ENCODE measurements around the gene ADAMTSL2. TPM values are rescaled to one million over a fixed set of nuclear protein-coding genes. Genes with fewer than 3 reads are reported as not detected.

Gene ADAMTSL2
- total and polyA plus RNA-seq, 10 donors, result 1.6 to 11.7 (median 4.3) TPM

- H3K4me1 ChIP-seq, result peaks cover 0 to 34% (median 13%) of the 10 kb centered on the region in 6 donors
- intact Hi-C loops (cut with DNase I; ENCODE audit: low total_unique reads), result no loop called here
- TF ChIP-seq POLR2AphosphoS5 (IDR thresholded peaks at IDR 0.05) (peak in 2 of 3 donors; percentile 58), CTCF (IDR thresholded peaks at IDR 0.05 in 8 of 11, conservative IDR thresholded peaks at IDR 0.05 in 3 of 11) (no peak)
- peaks cover 0 to 65% (median 7%) of the 10 kb centered on the region in 7 donors for H3K27me3 ChIP-seq (replicated peaks in 1 of 7)
- H3K4me3 ChIP-seq, result no peak overlapping the region
- H3K27ac ChIP-seq, result peak overlapping the region in 4 of 8 donors; percentile 45 to 67 (median 50)
- no peaks in the 10 kb centered on the region for H3K9me3 ChIP-seq
- no peak for DNase-seq
- no peaks in the 10 kb centered on the region for H3K36me3 ChIP-seq
- WGBS, 5 donors, result 74 to 84% (median 79%) methylated on average over 16 to 18 of the region's 18 CpGs
Observed at GRCh38 chr9:133527444-133527920, 7.0 kb upstream of the ADAMTSL2 start.

DNA sequence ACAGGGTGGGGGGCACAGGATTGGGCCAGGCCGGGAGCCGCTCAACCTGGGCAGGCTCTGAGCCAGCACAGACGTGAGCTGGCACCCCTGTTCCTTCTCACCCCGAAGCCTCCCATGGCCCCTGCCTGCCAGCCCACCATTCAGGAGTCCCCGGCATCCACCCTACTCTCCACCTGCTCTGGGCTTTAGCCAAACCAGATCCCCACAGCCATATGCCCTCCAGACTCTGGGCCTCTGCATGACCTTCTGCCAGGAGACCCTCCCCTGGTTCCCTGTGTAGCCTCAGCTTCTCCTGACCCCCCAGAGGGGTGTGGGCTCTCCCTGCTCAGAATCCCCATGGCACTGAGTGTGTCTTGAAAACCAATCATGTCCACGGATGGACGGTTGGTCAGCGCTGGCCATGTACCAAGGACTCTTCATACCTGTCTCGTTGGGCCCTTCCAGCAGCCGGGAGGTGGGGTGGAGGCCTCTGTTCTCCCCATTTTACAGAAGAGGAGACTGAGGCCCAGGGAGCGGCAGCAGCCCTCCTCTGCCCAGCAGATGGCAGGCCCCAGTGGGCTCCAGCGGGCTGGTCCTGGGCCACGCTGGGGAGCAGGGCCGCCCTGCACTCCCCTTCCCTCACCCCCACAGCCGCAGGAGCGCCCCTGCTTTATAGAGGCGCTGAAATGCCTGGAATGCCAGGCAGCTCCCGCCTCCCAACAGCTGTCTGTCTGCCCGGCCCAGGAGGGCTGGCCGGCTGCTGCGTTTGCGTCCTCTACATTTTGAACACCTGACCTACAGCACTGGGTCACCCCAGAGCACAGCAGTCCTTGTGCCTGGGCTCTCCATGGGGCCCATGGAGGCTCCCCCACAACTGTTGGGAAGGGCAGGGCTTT lies 6.3 kb upstream of the ADAMTSL2 start:
- Histone ChIP-seq H3K36me3 (no peaks in the 10 kb centered on the region), H3K27ac (peak overlapping the region in 4 of 8 donors; percentile 45 to 67 (median 50)), H3K4me1 (peaks cover 0 to 42% (median 13%) of the 10 kb centered on the region in 6 donors), H3K27me3 (replicated peaks in 1 of 7) (peaks cover 0 to 73% (median 7%) of the 10 kb centered on the region in 7 donors), H3K9me3 (no peaks in the 10 kb centered on the region), H3K4me3 (no peak overlapping the region)
- no peak for TF ChIP-seq CTCF (IDR thresholded peaks at IDR 0.05 in 8 of 11, conservative IDR thresholded peaks at IDR 0.05 in 3 of 11)
- no peak for TF ChIP-seq POLR2AphosphoS5 (IDR thresholded peaks at IDR 0.05)
- no peak for TF ChIP-seq POLR2A (IDR thresholded peaks at IDR 0.05)
- no peak for DNase-seq
- WGBS, 5 donors, result 83 to 88% (median 85%) methylated on average over 18 to 22 of the region's 22 CpGs
- intact Hi-C loops (cut with DNase I; ENCODE audit: low total_unique reads), result no loop called here

DNA sequence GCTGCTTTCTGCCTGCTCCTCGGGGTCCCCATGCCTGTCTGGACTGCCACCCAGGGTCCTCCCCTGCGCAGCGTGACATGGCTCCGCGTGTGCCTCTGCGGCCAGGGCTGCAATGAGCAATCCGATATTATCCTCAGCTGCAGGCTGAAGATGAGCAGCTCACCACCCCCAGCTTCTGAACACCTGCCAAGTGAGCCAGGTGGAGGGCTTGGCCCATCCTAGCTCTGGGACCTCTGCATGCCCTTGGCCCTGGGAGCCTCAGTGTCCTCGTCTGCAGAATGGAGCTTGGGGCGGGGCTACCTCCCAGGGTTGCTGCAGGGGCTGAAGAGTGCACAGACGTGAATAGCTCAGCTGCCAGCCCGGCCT lies 5.6 kb upstream of the ADAMTSL2 start:
- TF ChIP-seq POLR2A (IDR thresholded peaks at IDR 0.05), result no peak
- no peak for TF ChIP-seq POLR2AphosphoS5 (IDR thresholded peaks at IDR 0.05)
- TF ChIP-seq CTCF (IDR thresholded peaks at IDR 0.05 in 8 of 11, conservative IDR thresholded peaks at IDR 0.05 in 3 of 11), result no peak
- 79 to 91% (median 83%) methylated on average over 7 to 11 of the region's 11 CpGs for WGBS, 5 donors
- intact Hi-C loops (cut with DNase I; ENCODE audit: low total_unique reads), result no loop called here
- peaks cover 0 to 48% (median 18%) of the 10 kb centered on the region in 6 donors for H3K4me1 ChIP-seq
- H3K36me3 ChIP-seq, result no peaks in the 10 kb centered on the region
- no peak overlapping the region for H3K27ac ChIP-seq
- peaks cover 0 to 79% (median 7%) of the 10 kb centered on the region in 7 donors for H3K27me3 ChIP-seq (replicated peaks in 1 of 7)
- H3K4me3 ChIP-seq, result no peak overlapping the region
- no peaks in the 10 kb centered on the region for H3K9me3 ChIP-seq
- no peak for DNase-seq

- no peak for DNase-seq
- H3K9me3 ChIP-seq, result no peaks in the 10 kb centered on the region
- peaks cover 0 to 85% (median 13%) of the 10 kb centered on the region in 7 donors for H3K27me3 ChIP-seq (replicated peaks in 1 of 7)
- no peak overlapping the region for H3K4me3 ChIP-seq
- H3K36me3 ChIP-seq, result no peaks in the 10 kb centered on the region
- TF ChIP-seq POLR2AphosphoS5 (IDR thresholded peaks at IDR 0.05) (no peak), POLR2A (IDR thresholded peaks at IDR 0.05) (no peak), CTCF (IDR thresholded peaks at IDR 0.05 in 8 of 11, conservative IDR thresholded peaks at IDR 0.05 in 3 of 11) (no peak)
- no peak overlapping the region for H3K27ac ChIP-seq
- intact Hi-C loops (cut with DNase I; ENCODE audit: low total_unique reads), result no loop called here
- peaks cover 5 to 54% (median 24%) of the 10 kb centered on the region in 6 donors for H3K4me1 ChIP-seq
- 80 to 100% (median 89%) methylated on average over 2 to 7 of the region's 7 CpGs for WGBS, 5 donors
Observed at GRCh38 chr9:133529457-133529856, 5.0 kb upstream of the ADAMTSL2 start.

Measured in spleen (tissue), 11 donors.